ENCODE results near the gene NRXN2. TPM values are rescaled to one million over a fixed set of nuclear protein-coding genes. Genes with fewer than 3 reads are reported as not detected.

Gene NRXN2
- polyA plus RNA-seq, 3 donors: 0.07 TPM; not detected in 2

DNA sequence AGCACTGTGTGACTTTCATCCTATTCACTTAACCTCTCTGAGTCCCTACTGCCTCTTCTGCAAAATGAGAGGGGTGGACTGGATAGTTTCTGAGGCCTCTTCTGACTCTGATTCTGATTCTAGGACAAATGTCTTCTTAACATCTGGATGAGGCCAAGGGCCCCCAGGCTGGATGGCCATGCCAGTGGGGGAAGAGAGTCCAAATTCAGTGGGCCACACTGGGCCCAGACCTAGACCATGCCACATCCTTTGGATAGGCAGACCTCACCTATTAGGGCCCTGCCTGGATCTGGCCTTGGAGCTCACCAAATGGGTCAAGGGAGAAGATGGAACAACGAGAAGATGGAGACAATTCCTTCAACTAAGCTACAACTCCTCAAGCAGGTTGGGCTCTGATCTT, 24.6 kb downstream of the NRXN2 start:
- H3K79me2 ChIP-seq (ENCODE audit: insufficient read depth, low read length): no peaks in the 10 kb centered on the region
- no peak overlapping the region for H3K4me3 ChIP-seq (replicated peaks in 1 of 3; ENCODE audit: low read depth in 2 of 3, low read length in 3 of 3)
- H3K9me3 Mint-ChIP-seq: peaks cover 0 to 2% (median 0%) of the 10 kb centered on the region in 7 donors
- H2AFZ ChIP-seq (ENCODE audit: insufficient read depth, low read depth, low read length, poor library complexity, severe bottlenecking): no peak overlapping the region
- no CpG with 5 or more reads among the region's 1 CpG for WGBS (ENCODE audit: insufficient coverage)
- no peak for DNase-seq
- no peak overlapping the region for H3K4me2 ChIP-seq (replicated peaks; ENCODE audit: extremely low read depth, low read length, poor library complexity, severe bottlenecking)
- H3K27me3 Mint-ChIP-seq (ENCODE audit: low read depth in 3 of 3): peaks cover 7 to 27% (median 21%) of the 10 kb centered on the region in 3 donors
- intact Hi-C loops (cut with micrococcal nuclease): no loop called here
- H3K4me3 Mint-ChIP-seq: no peak overlapping the region
- H3K4me1 Mint-ChIP-seq: peaks cover under 1% of the 10 kb centered on the region
- H3K27ac Mint-ChIP-seq: no peak overlapping the region
- H3K27ac ChIP-seq (ENCODE audit: low read depth in 1 of 2, low read length in 2 of 2): no peak overlapping the region
- no peaks in the 10 kb centered on the region for H3K36me3 ChIP-seq (replicated peaks in 1 of 2; ENCODE audit: control insufficient read depth in 1 of 2, insufficient read depth in 2 of 2, low read length in 2 of 2)
- H4K20me1 ChIP-seq (ENCODE audit: insufficient read depth, low read length): no peaks in the 10 kb centered on the region
- no peak overlapping the region for H3K9ac ChIP-seq (ENCODE audit: insufficient read depth, low read length, poor library complexity, severe bottlenecking)
- H3K27me3 ChIP-seq (ENCODE audit: control insufficient read depth in 2 of 2, insufficient read depth in 2 of 2, low read length in 2 of 2): peaks cover under 1 to 5% of the 10 kb centered on the region in 2 donors
- no peaks in the 10 kb centered on the region for H3K36me3 Mint-ChIP-seq
- TF ChIP-seq CTCF (IDR thresholded peaks at IDR 0.05): no peak
- no peaks in the 10 kb centered on the region for H3K4me1 ChIP-seq (ENCODE audit: control insufficient read depth in 1 of 2, insufficient read depth in 2 of 2, low read length in 2 of 2)
- H3K9me3 ChIP-seq (replicated peaks in 1 of 2; ENCODE audit: control insufficient read depth in 1 of 2, insufficient read depth in 1 of 2, low read length in 2 of 2): no peaks in the 10 kb centered on the region

DNA sequence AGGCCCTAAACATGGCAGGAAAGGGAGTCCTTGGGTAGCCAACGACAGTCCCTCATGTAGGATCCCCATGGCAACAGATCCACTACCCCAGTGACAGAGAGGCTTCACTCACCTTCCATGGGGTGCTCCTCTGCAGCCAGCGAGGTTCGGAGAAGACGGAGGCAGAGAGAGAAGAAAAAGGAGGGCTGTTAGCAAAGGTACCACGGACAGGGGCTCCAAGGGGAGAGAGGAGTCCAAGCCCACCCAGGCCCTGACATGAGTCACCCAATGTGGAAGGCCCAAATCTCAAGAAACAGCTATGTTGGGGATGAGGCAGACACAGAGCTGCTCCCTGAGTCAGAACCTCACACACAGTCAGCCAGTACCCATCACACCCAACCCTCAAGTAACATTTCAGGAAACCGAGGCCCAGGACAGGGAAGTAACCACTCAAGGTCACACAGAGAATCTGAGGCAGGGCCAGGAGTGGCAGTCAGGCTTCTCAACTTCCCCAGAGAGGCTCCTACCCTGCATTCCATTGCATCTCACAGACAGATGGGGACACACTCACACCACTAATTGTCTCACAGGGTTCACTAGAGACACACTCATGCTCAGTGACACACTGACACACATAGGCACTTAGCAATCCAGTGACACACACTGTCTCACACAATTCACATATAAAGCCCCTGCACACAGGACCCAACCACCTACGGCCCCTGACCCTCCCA, 25.2 kb downstream of the NRXN2 start:
- Mint-ChIP-seq H3K4me1 (peaks cover 7% of the 10 kb centered on the region), H3K9me3 (peaks cover 0 to 2% (median 0%) of the 10 kb centered on the region in 7 donors), H3K27me3 (ENCODE audit: low read depth in 3 of 3) (peaks cover 13 to 33% (median 27%) of the 10 kb centered on the region in 3 donors), H3K27ac (no peak overlapping the region), H3K4me3 (no peak overlapping the region), H3K36me3 (no peaks in the 10 kb centered on the region)
- no peaks in the 10 kb centered on the region for H3K36me3 ChIP-seq (replicated peaks in 1 of 2; ENCODE audit: control insufficient read depth in 1 of 2, insufficient read depth in 2 of 2, low read length in 2 of 2)
- no peak overlapping the region for H3K4me3 ChIP-seq (replicated peaks in 1 of 3; ENCODE audit: low read depth in 2 of 3, low read length in 3 of 3)
- H3K27ac ChIP-seq (ENCODE audit: low read depth in 1 of 2, low read length in 2 of 2): no peak overlapping the region
- no peak for TF ChIP-seq CTCF (IDR thresholded peaks at IDR 0.05)
- no peaks in the 10 kb centered on the region for H4K20me1 ChIP-seq (ENCODE audit: insufficient read depth, low read length)
- no peak overlapping the region for H3K4me2 ChIP-seq (replicated peaks; ENCODE audit: extremely low read depth, low read length, poor library complexity, severe bottlenecking)
- no peaks in the 10 kb centered on the region for H3K9me3 ChIP-seq (replicated peaks in 1 of 2; ENCODE audit: control insufficient read depth in 1 of 2, insufficient read depth in 1 of 2, low read length in 2 of 2)
- no peak overlapping the region for H3K9ac ChIP-seq (ENCODE audit: insufficient read depth, low read length, poor library complexity, severe bottlenecking)
- peaks cover 4 to 11% of the 10 kb centered on the region in 2 donors for H3K27me3 ChIP-seq (ENCODE audit: control insufficient read depth in 2 of 2, insufficient read depth in 2 of 2, low read length in 2 of 2)
- intact Hi-C loops (cut with micrococcal nuclease): no loop called here
- DNase-seq: no peak
- 95% methylated on average over 6 of the region's 7 CpGs for WGBS (ENCODE audit: insufficient coverage)
- peaks cover 4 to 5% of the 10 kb centered on the region in 2 donors for H3K4me1 ChIP-seq (ENCODE audit: control insufficient read depth in 1 of 2, insufficient read depth in 2 of 2, low read length in 2 of 2)
- H2AFZ ChIP-seq (ENCODE audit: insufficient read depth, low read depth, low read length, poor library complexity, severe bottlenecking): no peak overlapping the region
- no peaks in the 10 kb centered on the region for H3K79me2 ChIP-seq (ENCODE audit: insufficient read depth, low read length)
